ENCODE data around the gene JPT2. TPM values are rescaled to one million over a fixed set of nuclear protein-coding genes. Genes with fewer than 3 reads are reported as not detected.

Gene JPT2
- total RNA-seq, 1 donor from 2014 or later = 132 TPM

DNA sequence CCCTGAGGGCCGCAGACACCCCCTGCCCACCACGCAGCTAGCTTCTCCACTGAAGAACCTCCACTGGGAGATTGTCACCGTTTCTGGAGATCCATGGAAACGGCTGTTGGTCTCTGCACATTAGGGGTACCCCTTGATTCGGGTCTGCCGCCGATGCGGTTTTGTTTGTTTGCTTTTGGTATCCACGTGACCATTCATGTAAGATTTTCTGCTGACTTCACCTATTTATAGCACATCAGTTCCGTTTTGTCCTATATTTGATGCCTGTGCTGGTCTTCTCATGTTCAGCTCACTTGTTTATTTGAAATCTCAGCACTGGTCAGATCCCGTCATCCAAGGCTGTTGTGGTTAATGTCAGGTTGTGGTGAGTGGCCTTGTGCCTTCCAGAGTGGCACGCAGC is 44.8 kb upstream of the JPT2 start:
- Mint-ChIP-seq H3K9me3 (no peaks in the 10 kb centered on the region), H3K4me3 (no peak overlapping the region), H3K27me3 (no peaks in the 10 kb centered on the region), H3K27ac (no peak overlapping the region), H3K36me3 (peaks cover 13% of the 10 kb centered on the region), H3K4me1 (ENCODE audit: unreplicated experiment) (no peaks in the 10 kb centered on the region)
- TF ChIP-seq, protein P1, sequence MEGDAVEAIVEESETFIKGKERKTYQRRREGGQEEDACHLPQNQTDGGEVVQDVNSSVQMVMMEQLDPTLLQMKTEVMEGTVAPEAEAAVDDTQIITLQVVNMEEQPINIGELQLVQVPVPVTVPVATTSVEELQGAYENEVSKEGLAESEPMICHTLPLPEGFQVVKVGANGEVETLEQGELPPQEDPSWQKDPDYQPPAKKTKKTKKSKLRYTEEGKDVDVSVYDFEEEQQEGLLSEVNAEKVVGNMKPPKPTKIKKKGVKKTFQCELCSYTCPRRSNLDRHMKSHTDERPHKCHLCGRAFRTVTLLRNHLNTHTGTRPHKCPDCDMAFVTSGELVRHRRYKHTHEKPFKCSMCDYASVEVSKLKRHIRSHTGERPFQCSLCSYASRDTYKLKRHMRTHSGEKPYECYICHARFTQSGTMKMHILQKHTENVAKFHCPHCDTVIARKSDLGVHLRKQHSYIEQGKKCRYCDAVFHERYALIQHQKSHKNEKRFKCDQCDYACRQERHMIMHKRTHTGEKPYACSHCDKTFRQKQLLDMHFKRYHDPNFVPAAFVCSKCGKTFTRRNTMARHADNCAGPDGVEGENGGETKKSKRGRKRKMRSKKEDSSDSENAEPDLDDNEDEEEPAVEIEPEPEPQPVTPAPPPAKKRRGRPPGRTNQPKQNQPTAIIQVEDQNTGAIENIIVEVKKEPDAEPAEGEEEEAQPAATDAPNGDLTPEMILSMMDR (conservative IDR thresholded peaks at IDR 0.05) = no peak
- DNase-seq (ENCODE audit: extremely low spot score, unreplicated experiment) = no peak

DNA sequence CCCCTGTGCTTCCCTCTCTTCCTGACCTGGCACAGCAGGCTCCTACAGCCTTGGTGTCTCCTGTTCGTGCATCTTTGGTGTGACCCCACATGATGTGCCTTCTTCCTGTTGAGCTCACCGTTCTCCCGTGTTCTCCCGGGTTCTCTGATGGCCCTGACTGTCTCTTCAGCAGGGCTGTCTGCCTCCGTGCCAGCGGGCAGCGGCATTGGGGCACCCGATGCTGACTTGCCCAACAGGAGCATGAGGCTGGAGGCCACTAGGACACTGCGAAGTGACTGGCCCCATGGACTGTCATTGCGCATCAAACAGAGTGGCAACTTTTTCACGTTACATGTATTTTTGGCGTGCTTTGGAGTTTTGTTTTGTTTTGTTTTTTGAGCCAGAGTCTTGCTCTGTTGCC is 43.5 kb upstream of the JPT2 start:
- H3K36me3 Mint-ChIP-seq = peaks cover 13% of the 10 kb centered on the region
- no peaks in the 10 kb centered on the region for H3K27me3 Mint-ChIP-seq
- no peak overlapping the region for H3K27ac Mint-ChIP-seq
- no peaks in the 10 kb centered on the region for H3K4me1 Mint-ChIP-seq (ENCODE audit: unreplicated experiment)
- H3K9me3 Mint-ChIP-seq = no peaks in the 10 kb centered on the region
- H3K4me3 Mint-ChIP-seq = no peak overlapping the region
- no peak for DNase-seq (ENCODE audit: extremely low spot score, unreplicated experiment)
- TF ChIP-seq, protein P1 (conservative IDR thresholded peaks at IDR 0.05) = no peak

GRCh38 chr16:1635070-1635469 is 43.0 kb upstream of the JPT2 start:
- H3K27ac Mint-ChIP-seq = no peak overlapping the region

GRCh38 chr16:1637526-1637925 is 40.6 kb upstream of the JPT2 start:
- TF ChIP-seq, protein P1 (conservative IDR thresholded peaks at IDR 0.05) = no peak
- Mint-ChIP-seq H3K36me3 (peaks cover 14% of the 10 kb centered on the region), H3K27ac (no peak overlapping the region), H3K4me1 (ENCODE audit: unreplicated experiment) (no peaks in the 10 kb centered on the region), H3K4me3 (no peak overlapping the region), H3K27me3 (no peaks in the 10 kb centered on the region), H3K9me3 (no peaks in the 10 kb centered on the region)
- no peak for DNase-seq (ENCODE audit: extremely low spot score, unreplicated experiment)

More at GRCh38 chr16:1635070-1635469, 43.0 kb upstream of the JPT2 start:
- Mint-ChIP-seq H3K36me3 (peaks cover 13% of the 10 kb centered on the region), H3K4me3 (no peak overlapping the region), H3K9me3 (no peaks in the 10 kb centered on the region), H3K4me1 (ENCODE audit: unreplicated experiment) (no peaks in the 10 kb centered on the region), H3K27me3 (no peaks in the 10 kb centered on the region)
- TF ChIP-seq, protein P1 (conservative IDR thresholded peaks at IDR 0.05) = no peak
- no peak for DNase-seq (ENCODE audit: extremely low spot score, unreplicated experiment)

DNA sequence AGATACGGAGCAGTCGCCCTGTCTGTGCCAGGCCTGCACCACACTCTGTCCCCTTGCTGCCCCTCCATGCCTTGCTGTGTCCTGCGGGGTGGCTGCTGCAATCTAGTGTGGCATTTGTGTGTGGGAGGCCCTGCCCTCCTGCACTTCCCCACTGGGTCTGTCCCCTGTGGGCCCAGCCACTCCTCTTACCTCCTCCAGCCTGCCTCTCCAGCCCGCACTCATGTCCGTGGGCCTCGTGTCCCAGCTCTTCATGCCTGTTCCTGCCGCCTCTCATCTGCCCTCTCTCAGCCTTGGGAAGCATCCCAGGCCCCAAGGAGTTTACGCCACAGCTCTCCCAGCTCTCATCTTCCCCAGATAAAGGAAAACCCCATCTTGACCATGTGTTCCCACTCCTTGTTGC is 39.3 kb upstream of the JPT2 start:
- no peaks in the 10 kb centered on the region for H3K27me3 Mint-ChIP-seq
- no peak overlapping the region for H3K4me3 Mint-ChIP-seq
- DNase-seq (ENCODE audit: extremely low spot score, unreplicated experiment) = no peak
- H3K27ac Mint-ChIP-seq = no peak overlapping the region
- H3K36me3 Mint-ChIP-seq = peaks cover 15% of the 10 kb centered on the region
- no peaks in the 10 kb centered on the region for H3K9me3 Mint-ChIP-seq
- TF ChIP-seq, protein P1 (conservative IDR thresholded peaks at IDR 0.05) = no peak
- H3K4me1 Mint-ChIP-seq (ENCODE audit: unreplicated experiment) = no peaks in the 10 kb centered on the region

- no peaks in the 10 kb centered on the region for H3K4me1 Mint-ChIP-seq (ENCODE audit: unreplicated experiment)
- no peak overlapping the region for H3K4me3 Mint-ChIP-seq
- H3K27ac Mint-ChIP-seq = no peak overlapping the region
- DNase-seq (ENCODE audit: extremely low spot score, unreplicated experiment) = no peak
- TF ChIP-seq, protein P1 (conservative IDR thresholded peaks at IDR 0.05) = no peak
- H3K36me3 Mint-ChIP-seq = peaks cover 11% of the 10 kb centered on the region
- no peaks in the 10 kb centered on the region for H3K9me3 Mint-ChIP-seq
- H3K27me3 Mint-ChIP-seq = no peaks in the 10 kb centered on the region
Measured at GRCh38 chr16:1639282-1639681, 38.8 kb upstream of the JPT2 start.
